Activated T-cell treated with anti-CD3 and anti-CD28 coated beads for 24 hours (primary cell): ENCODE measurements around the gene ITPRID2.
"Not testable (repeated sequence)": the region's sequence is repeated elsewhere in the genome, so short reads cannot be mapped to it uniquely, and the experiment has no call there.

Experiments
- DNase-seq: peaks from one replicate; pipeline ENCODE4 v3.0.0-alpha.2; 2020; ENCODE audit warnings: low read depth

ITPRID2 gene

GRCh38 chr2:181961167-181961566 lies 69.6 kb downstream of the ITPRID2 start:
- DNase-seq, result not testable (repeated sequence)

GRCh38 chr2:181962142-181962541 lies 70.6 kb downstream of the ITPRID2 start:
- no peak for DNase-seq

DNA sequence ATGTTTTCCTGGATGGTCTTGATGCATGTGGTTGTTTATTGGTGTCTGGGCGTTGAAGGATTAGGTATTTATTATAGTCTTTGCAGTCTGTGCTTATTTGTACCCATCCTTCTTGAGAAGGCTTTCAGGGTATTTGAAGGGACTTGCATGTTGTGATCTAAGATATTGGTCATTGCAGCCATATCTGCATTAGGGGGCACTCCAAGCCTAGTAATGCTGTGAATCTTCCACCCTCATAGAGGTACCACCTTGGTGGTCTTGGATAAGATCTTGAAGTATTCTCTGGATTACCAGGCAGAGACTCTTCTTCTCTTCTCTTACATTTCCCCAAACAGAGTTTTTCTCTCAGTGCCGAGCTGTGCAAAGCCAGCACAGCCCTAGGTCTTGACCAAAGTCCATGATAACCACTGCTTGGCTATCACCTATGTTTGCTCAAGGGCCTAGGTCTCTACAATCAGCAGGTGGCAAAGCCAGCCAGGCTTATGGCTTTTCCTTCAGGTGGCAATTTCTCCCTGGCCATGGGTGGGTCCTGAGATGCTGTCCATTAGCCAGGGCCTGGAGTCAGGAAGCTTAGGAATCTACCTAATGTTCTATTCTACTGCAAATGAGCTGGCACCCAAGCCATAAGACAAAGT lies 78.7 kb downstream of the ITPRID2 start:
- DNase-seq, result no peak

GRCh38 chr2:181971032-181971431 lies 79.5 kb downstream of the ITPRID2 start:
- DNase-seq, result no peak

GRCh38 chr2:181972431-181973170 lies 81.1 kb downstream of the ITPRID2 start:
- no peak for DNase-seq

GRCh38 chr2:181973171-181973783 lies 81.7 kb downstream of the ITPRID2 start:
- no peak for DNase-seq

DNA sequence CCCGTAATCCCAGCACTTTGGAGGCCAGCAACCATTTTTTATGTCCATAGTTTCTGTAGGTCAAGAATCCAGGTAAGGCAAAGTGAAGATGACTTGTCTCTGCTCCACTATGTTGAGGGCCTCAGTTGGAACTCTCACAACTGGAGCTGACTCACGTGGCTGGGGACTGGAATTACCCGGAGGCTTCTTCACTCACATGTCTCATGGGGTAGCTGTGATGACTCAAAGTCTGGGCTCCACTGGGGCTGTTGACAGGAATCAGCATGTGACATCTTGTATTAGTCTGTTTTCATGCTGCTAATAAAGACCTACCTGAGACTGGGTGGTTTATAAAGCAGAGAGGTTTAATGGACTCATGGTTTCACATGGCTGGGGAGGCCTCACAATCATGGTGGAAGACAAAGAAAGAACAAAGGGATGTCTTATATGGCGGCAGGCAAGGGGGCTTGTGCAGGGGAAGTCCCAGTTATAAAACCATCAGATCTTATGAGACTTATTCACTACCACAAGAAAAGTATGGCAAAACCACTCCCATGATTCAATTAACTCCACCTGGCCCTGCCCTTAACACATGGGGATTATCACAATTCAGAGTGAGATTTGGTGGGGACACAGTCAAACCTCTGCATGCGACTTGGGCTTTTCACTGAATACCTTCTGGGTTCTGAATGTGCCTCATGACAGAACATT lies 86.3 kb downstream of the ITPRID2 start:
- peak; percentile 16 for DNase-seq

DNA sequence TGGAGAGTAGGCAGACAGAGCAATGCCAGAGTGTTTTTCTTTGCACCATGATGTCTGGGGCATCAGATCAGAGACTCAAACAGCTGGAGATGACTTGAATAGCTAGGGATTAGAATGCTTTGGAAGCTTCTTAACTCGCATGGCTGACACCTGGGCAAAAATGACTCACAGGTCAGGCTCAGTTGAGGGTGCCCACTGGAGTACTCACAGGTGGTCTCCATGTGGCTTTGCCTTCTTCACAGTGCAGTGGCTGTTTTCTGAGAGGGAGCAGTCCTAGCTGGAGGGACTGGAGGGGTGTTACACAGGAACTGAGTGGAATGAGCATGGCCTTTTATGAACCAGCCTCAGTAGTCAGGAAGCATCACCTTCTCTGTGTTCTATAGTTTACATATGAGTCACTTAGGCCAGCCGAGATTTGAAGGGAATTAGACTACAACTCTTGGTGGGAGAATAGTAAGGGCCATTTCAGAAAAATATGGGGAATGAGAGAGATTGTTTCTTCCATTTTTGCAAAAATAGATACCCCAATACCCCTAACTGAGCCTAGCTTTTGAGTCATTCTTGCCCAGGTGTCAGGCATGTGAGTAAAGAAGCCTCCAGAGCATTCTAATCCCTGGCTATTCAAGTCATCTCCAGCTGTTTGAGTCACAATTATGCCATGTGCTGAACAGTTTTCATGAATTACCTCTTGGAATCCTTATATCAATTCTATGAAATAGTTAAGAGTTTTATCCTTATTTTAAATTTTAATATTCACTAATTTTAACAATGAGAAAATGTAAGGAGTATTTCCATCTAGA lies 87.0 kb downstream of the ITPRID2 start:
- DNase-seq, result no peak
